ENCODE results near the gene EIF4B.

- no peak for TF ChIP-seq YY1 (IDR thresholded peaks at IDR 0.05; ENCODE audit: insufficient read depth, insufficient read length)
- TF ChIP-seq SUZ12 (IDR thresholded peaks at IDR 0.05; ENCODE audit: extremely low read depth, insufficient read depth, insufficient read length): no peak
- no peak for TF ChIP-seq ZNF274 (IDR thresholded peaks at IDR 0.05; ENCODE audit: low read depth, low read length)
Observed at GRCh38 chr12:53070877-53071492, 64.7 kb downstream of the EIF4B start.

All from NT2/D1 (cell line).